CD8-positive, alpha-beta memory T cell (primary cell): ENCODE measurements around the gene HBZ. TPM values are rescaled to one million over a fixed set of nuclear protein-coding genes. Genes with fewer than 3 reads are reported as not detected.
"Not testable (repeated sequence)": the region's sequence is repeated elsewhere in the genome, so short reads cannot be mapped to it uniquely, and the experiment has no call there.

Experiments
- CTCF ChIA-PET: fragments of 350-600 bp; sonication (Branson Sonifier 250); formaldehyde crosslinking; loops from one replicate; lab custom pipeline; 2021; ENCODE audit warnings: antibody characterized with exemption; lab: Charles Lee
- POLR2A ChIA-PET: fragments of 350-600 bp; sonication (Branson Sonifier 250); formaldehyde crosslinking; loops from one replicate; lab custom pipeline; 2021; ENCODE audit warnings: antibody characterized with exemption; lab: Charles Lee
- DNase-seq, 5 donors: peaks; one replicate each; pipeline versions ENCODE4 v3.0.0 to v3.0.0-alpha.2; 2020 to 2022; ENCODE audit warnings: mixed read lengths in 1 of 5
- H3K27ac ChIP-seq: one replicate; pipeline ENCODE4 v1.7.0; 2013; ENCODE audit warnings: low read depth, mild to moderate bottlenecking, low read length, moderate library complexity
- H3K27me3 ChIP-seq: 2 replicates; pipeline ENCODE4 v1.7.0; 2013; ENCODE audit warnings: low read length, mild to moderate bottlenecking; ENCODE audit not compliant: insufficient read depth, poor library complexity, severe bottlenecking
- H3K36me3 ChIP-seq: 2 replicates; pipeline ENCODE4 v1.7.0; 2013; ENCODE audit warnings: mild to moderate bottlenecking, low read length, moderate library complexity; ENCODE audit not compliant: insufficient read depth
- H3K4me1 ChIP-seq: 2 replicates; pipeline ENCODE4 v1.7.0; 2013; ENCODE audit warnings: mild to moderate bottlenecking, low read length, moderate library complexity; ENCODE audit not compliant: insufficient read depth
- H3K4me3 ChIP-seq: 2 replicates; pipeline ENCODE4 v1.7.0; 2013; ENCODE audit warnings: mild to moderate bottlenecking, low read length
- H3K9me3 ChIP-seq: 2 replicates; pipeline ENCODE4 v1.7.0; 2013; ENCODE audit warnings: mild to moderate bottlenecking, low read length
- H3K27ac Mint-ChIP-seq, 8 donors: one replicate each; pipeline ENCODE4 v1.8.0; 2020 to 2021; ENCODE audit warnings: mixed read lengths in 8 of 8, mild to moderate bottlenecking in 6 of 8, inconsistent platforms in 3 of 8, moderate library complexity in 3 of 8
- H3K27me3 Mint-ChIP-seq, 2 donors: one replicate each; pipeline ENCODE4 v1.8.0; 2020 to 2021; ENCODE audit warnings: mixed read lengths in 2 of 2, mild to moderate bottlenecking in 1 of 2, moderate library complexity in 1 of 2
- H3K36me3 Mint-ChIP-seq, 3 donors: one replicate each; pipeline ENCODE4 v1.8.0; 2020 to 2021; ENCODE audit warnings: mixed read lengths in 3 of 3, inconsistent platforms in 1 of 3, mild to moderate bottlenecking in 1 of 3
- H3K4me1 Mint-ChIP-seq, 3 donors: one replicate each; pipeline ENCODE4 v1.8.0; 2020 to 2021; ENCODE audit warnings: mixed read lengths in 3 of 3, inconsistent platforms in 1 of 3, mild to moderate bottlenecking in 1 of 3
- H3K4me3 Mint-ChIP-seq, 7 donors: one replicate each; pipeline ENCODE4 v1.8.0; 2020 to 2021; ENCODE audit warnings: mixed read lengths in 7 of 7, mild to moderate bottlenecking in 6 of 7, moderate library complexity in 4 of 7, inconsistent platforms in 2 of 7
- H3K9me3 Mint-ChIP-seq, 5 donors: one replicate each; pipeline ENCODE4 v1.8.0; 2020 to 2022; ENCODE audit warnings: mixed read lengths in 5 of 5, mild to moderate bottlenecking in 3 of 5, moderate library complexity in 2 of 5, inconsistent platforms in 1 of 5
- polyA plus RNA-seq: library from polyadenylated mRNA; unstranded; fragments of 300-500 nt; fragmentation: Illumina TruSeq; gene quantifications from one replicate; pipeline ENCODE4 v1.2.3, GENCODE V29; 2021
- total RNA-seq, 2 experiments: library from RNA; stranded (reverse); gene quantifications; one replicate each; pipeline ENCODE4 v1.2.3, GENCODE V29; 2021

HBZ gene
- total and polyA plus RNA-seq, 3 experiments from 2014 or later: not detected

DNA sequence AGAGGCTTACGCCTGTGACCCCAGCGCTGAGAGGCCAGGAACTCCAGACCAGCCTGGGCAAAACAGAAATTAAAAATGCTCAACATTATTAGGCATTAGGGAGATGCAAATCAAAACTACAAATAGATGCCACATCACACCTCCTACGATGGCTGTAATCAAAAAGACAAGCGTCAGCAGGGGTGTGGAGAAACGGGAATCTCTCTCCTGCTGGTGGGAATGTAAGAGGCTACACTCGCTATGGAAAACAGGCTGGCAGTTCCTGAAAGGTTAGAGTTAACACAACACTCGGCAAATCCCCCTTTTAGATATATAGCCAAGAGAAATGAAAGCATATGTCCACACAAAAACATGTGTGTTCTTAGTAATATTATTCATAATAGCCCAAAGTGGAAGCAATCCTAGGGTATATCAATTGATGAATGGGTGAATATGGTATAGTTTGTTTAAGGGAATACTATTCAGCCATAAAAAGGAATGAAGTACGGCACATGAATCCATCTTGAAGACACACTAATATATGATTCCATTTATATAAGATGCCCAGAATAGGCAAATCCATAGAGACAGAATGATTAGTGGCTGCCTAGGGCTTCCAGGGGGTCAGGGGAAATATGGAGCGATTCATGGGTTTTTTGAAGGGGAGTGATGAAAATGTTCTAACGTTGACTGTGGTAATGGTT, 12.1 kb upstream of the HBZ start:
- H3K27me3 Mint-ChIP-seq: peaks cover under 1 to 12% of the 10 kb centered on the region in 2 donors
- Histone ChIP-seq H3K4me3 (no peak overlapping the region), H3K27me3 (no peaks in the 10 kb centered on the region), H3K36me3 (no peaks in the 10 kb centered on the region), H3K4me1 (peaks cover 8% of the 10 kb centered on the region), H3K27ac (no peak overlapping the region), H3K9me3 (no peaks in the 10 kb centered on the region)
- peaks cover 0 to 7% (median 2%) of the 10 kb centered on the region in 3 donors for H3K36me3 Mint-ChIP-seq
- ChIA-PET CTCF (no interaction called here), POLR2A (interaction anchor here (0.6 kb wide), 1 partner anchor 40 kb away, joined by 3 read pairs; no protein-coding TSS in a partner anchor)
- H3K9me3 Mint-ChIP-seq: no peaks in the 10 kb centered on the region
- peak overlapping the region in 6 of 7 donors; percentile 5 to 74 (median 54) for H3K4me3 Mint-ChIP-seq
- H3K4me1 Mint-ChIP-seq: peaks cover 12 to 21% (median 18%) of the 10 kb centered on the region in 3 donors
- DNase-seq: no peak
- H3K27ac Mint-ChIP-seq: peak overlapping the region in 4 of 8 donors; percentile 25 to 71 (median 46)

DNA sequence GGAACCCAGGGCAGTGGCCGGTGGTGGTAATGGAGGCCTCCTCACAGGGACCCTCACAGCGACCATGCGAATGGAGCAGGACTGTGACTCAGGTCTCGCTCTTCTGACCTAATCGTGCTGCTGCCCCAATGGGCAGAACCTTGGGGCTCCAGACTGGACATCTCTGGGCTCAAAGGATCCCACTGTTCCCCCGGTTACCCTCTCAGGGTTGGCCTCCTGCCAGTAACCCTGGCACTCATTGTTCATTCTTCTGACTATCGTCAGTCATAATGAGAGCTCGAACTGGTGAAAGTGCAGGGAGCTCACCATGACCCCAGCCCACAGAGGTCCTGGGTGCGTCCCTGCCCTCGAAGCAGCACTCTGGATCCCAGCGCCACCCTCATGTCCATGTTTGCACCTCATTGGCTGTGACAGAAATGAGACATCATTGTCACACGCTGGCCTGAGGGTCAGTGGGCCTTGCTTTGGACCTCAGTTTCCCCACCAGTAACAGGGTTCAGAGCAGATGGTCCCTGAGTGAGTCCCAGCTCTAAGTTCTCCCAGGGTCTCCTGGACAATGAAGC, 10.0 kb upstream of the HBZ start:
- H3K27ac Mint-ChIP-seq: no peak overlapping the region
- CTCF ChIA-PET: no interaction called here

DNA sequence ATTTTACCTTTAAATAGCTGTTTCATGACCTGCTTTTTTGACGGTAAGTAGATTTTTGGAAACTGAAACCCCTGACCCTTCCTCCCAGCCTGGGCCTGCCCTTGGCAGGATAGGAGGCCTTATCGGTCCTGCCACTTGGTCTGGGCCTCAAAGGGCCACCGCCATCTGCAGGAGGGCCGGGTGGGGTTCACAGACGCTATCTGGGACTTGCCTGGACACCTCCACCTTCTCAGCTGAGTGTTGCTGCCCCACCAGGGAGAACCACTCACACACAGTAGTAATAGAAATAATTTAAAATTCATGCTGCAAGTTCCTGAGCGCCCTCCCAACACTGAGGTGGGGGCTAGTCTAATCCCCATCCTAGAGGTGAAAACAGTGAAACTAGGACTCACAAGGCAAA, 9.4 kb upstream of the HBZ start:
- Histone ChIP-seq H3K27ac (peak overlapping the region; percentile 70), H3K9me3 (no peaks in the 10 kb centered on the region), H3K36me3 (no peaks in the 10 kb centered on the region), H3K4me1 (no peaks in the 10 kb centered on the region), H3K27me3 (no peaks in the 10 kb centered on the region), H3K4me3 (no peak overlapping the region)
- peaks cover 2 to 5% (median 4%) of the 10 kb centered on the region in 3 donors for H3K4me1 Mint-ChIP-seq
- no peak overlapping the region for H3K27ac Mint-ChIP-seq
- H3K27me3 Mint-ChIP-seq: peaks cover 2 to 21% of the 10 kb centered on the region in 2 donors
- no peaks in the 10 kb centered on the region for H3K9me3 Mint-ChIP-seq
- peaks cover 0 to 4% (median 0%) of the 10 kb centered on the region in 3 donors for H3K36me3 Mint-ChIP-seq
- DNase-seq: no peak
- CTCF ChIA-PET: no interaction called here
- H3K4me3 Mint-ChIP-seq: no peak overlapping the region
- POLR2A ChIA-PET: no interaction called here

More for the DNA sequence above, 10.0 kb upstream of the HBZ start:
- H3K4me3 ChIP-seq: no peak overlapping the region
- peaks cover 4 to 9% (median 8%) of the 10 kb centered on the region in 3 donors for H3K4me1 Mint-ChIP-seq
- no peaks in the 10 kb centered on the region for H3K9me3 ChIP-seq
- H3K27me3 ChIP-seq: no peaks in the 10 kb centered on the region
- H3K9me3 Mint-ChIP-seq: no peaks in the 10 kb centered on the region
- no peaks in the 10 kb centered on the region for H3K36me3 ChIP-seq
- POLR2A ChIA-PET: no interaction called here
- H3K36me3 Mint-ChIP-seq: peaks cover 0 to 5% (median 0%) of the 10 kb centered on the region in 3 donors
- no peak for DNase-seq
- H3K4me1 ChIP-seq: peaks cover 3% of the 10 kb centered on the region
- H3K4me3 Mint-ChIP-seq: no peak overlapping the region
- H3K27me3 Mint-ChIP-seq: peaks cover 2 to 21% of the 10 kb centered on the region in 2 donors
- peak overlapping the region; percentile 70 for H3K27ac ChIP-seq

DNA sequence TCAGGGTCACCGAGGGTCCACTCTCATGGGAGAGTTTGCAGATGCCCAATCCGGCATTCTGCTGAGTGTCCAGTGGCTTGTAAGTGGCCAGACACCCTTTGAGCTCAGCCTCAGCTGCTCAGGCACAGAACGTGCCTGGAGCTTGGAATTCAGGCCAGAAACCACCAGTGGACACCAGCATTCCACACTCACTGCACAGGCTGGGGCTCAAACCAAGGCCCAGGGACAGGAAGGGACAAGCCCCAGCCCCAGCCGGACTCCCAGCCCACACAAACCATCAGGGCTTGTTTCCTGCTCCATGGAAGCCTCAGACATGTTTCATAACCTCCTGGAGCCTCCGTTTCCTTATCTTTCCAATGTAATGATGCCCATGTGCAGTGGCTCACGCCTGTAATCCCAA, 9.0 kb upstream of the HBZ start:
- CTCF ChIA-PET: interaction anchor here (1.4 kb wide), 1 partner anchor 25 kb away, joined by 3 read pairs; no protein-coding TSS in a partner anchor
- DNase-seq: no peak
- Histone ChIP-seq H3K27ac (peak overlapping the region; percentile 70), H3K4me1 (no peaks in the 10 kb centered on the region), H3K4me3 (no peak overlapping the region), H3K36me3 (no peaks in the 10 kb centered on the region), H3K9me3 (no peaks in the 10 kb centered on the region), H3K27me3 (no peaks in the 10 kb centered on the region)
- POLR2A ChIA-PET: no interaction called here
- Mint-ChIP-seq H3K4me3 (no peak overlapping the region), H3K36me3 (peaks cover 0 to 3% (median 0%) of the 10 kb centered on the region in 3 donors), H3K27me3 (peaks cover 2 to 21% of the 10 kb centered on the region in 2 donors), H3K9me3 (no peaks in the 10 kb centered on the region), H3K4me1 (peaks cover 2 to 5% (median 4%) of the 10 kb centered on the region in 3 donors), H3K27ac (no peak overlapping the region)

DNA sequence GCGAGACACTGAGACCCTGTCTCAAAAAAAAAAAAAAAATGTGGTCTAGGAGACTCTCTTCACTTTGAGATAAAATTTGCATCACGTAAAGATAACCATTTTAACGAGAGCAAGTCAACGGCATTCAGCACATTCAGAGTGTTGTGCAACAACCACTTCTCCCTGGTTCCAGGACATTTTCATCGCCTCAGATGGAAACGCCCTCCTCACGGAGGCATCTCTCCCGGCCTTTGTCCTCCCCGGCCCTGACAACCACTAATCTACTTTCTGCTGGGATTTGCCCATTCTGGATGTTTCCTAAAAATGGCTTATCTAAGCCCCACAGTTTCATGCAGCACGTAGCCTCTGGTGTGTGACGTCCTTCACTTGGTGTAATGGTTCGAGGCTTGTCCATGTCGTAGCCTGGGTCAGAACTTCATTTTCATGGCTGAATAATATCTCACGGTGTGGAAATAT, 7.6 kb upstream of the HBZ start:
- Mint-ChIP-seq H3K4me3 (peak overlapping the region in 2 of 7 donors; percentile 25 to 32), H3K4me1 (no peaks in the 10 kb centered on the region), H3K36me3 (no peaks in the 10 kb centered on the region), H3K9me3 (no peaks in the 10 kb centered on the region), H3K27me3 (peaks cover 5 to 21% of the 10 kb centered on the region in 2 donors), H3K27ac (no peak overlapping the region)
- no peak for DNase-seq
- H3K27me3 ChIP-seq: no peaks in the 10 kb centered on the region
- no peaks in the 10 kb centered on the region for H3K36me3 ChIP-seq
- ChIA-PET POLR2A (no interaction called here), CTCF (interaction anchor here (1.4 kb wide), 1 partner anchor 27 kb away, joined by 3 read pairs; no protein-coding TSS in a partner anchor)
- no peaks in the 10 kb centered on the region for H3K9me3 ChIP-seq
- H3K4me3 ChIP-seq: no peak overlapping the region
- H3K27ac ChIP-seq: no peak overlapping the region
- no peaks in the 10 kb centered on the region for H3K4me1 ChIP-seq

DNA sequence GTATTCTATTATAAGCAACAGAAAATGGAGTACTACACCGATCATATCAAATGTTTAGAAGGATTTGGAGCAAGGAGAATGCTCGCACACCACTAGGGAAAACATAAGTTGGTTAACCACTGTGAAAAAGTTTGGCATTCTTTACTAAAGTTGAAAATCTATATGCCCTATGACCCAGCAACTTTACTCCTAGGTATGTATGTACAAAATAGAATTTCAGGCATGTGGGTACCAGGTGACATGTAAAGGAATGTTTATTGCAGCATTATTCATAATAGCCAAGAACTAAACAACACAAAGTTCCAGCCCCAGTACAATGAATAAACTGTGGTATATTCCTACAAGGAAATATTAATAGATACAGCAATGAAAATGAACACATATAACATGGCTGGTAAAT, 5.8 kb upstream of the HBZ start:
- Histone ChIP-seq H3K4me1 (no peaks in the 10 kb centered on the region), H3K9me3 (no peaks in the 10 kb centered on the region), H3K4me3 (no peak overlapping the region), H3K27me3 (no peaks in the 10 kb centered on the region), H3K27ac (no peak overlapping the region), H3K36me3 (no peaks in the 10 kb centered on the region)
- H3K4me1 Mint-ChIP-seq: no peaks in the 10 kb centered on the region
- H3K4me3 Mint-ChIP-seq: no peak overlapping the region
- no peaks in the 10 kb centered on the region for H3K36me3 Mint-ChIP-seq
- CTCF ChIA-PET: no interaction called here
- DNase-seq: no peak
- H3K9me3 Mint-ChIP-seq: no peaks in the 10 kb centered on the region
- H3K27ac Mint-ChIP-seq: no peak overlapping the region
- POLR2A ChIA-PET: no interaction called here
- H3K27me3 Mint-ChIP-seq: peaks cover 11 to 26% of the 10 kb centered on the region in 2 donors

DNA sequence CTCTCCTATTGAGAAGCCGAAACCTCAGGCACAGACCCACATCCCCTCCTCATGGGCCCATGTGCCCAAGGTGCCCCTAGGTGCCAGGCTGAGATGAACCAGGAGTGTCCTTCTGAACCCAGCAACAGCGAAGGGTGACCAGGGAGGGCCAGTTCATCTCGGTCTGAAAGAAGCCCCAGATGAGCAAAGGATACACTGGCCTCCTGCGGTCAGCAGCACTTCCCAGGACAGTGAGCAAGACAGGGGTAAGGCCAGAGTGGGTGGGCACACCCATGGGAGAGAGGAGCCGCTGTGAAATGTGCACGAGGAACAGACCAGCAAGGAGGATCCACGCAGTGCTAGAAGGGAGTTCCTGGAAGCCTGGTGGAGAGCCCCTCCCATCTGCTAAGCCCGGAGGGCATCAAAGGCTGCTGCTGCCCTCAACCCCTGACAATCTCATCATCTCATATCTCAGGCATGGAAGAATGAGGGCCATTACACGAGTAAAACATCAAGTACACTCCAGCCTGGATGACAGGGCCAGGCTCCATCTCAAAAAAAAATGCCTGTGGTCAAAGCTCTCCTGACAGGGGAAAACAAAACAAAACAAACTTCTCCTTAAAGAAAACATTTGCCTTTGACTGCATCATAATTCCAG, 3.3 kb upstream of the HBZ start:
- Histone ChIP-seq H3K36me3 (no peaks in the 10 kb centered on the region), H3K9me3 (no peaks in the 10 kb centered on the region), H3K27ac (no peak overlapping the region), H3K4me3 (no peak overlapping the region), H3K27me3 (no peaks in the 10 kb centered on the region), H3K4me1 (no peaks in the 10 kb centered on the region)
- Mint-ChIP-seq H3K36me3 (no peaks in the 10 kb centered on the region), H3K9me3 (no peaks in the 10 kb centered on the region), H3K27ac (peak overlapping the region in 1 of 8 donors; percentile 68), H3K4me1 (peaks cover 0 to under 1% (median 0%) of the 10 kb centered on the region in 3 donors), H3K4me3 (no peak overlapping the region), H3K27me3 (peaks cover 14 to 27% of the 10 kb centered on the region in 2 donors)
- POLR2A ChIA-PET: no interaction called here
- CTCF ChIA-PET: no interaction called here
- DNase-seq: no peak

DNA sequence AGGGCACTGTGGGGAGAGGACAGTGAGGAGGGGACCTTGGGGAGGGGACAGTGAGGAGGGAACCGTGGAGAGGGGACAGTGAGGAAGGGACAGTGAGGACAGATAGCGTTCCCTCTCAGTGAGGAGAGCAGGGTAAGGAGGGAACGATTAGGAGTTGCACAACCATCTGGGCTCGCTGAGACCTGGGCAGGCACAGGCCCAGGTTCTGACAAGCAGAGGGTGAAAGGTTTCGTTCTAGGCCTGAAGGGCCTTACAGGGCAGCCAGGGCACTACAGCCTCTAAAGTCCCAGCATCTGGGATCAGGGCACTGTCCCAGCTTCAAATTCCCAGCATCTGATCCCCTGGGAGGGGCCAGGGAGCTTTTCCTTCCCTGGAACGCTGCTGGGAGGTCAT, 681 bp downstream of the HBZ start:
- H3K9me3 ChIP-seq, H3K36me3 ChIP-seq, H3K4me3 ChIP-seq, DNase-seq, H3K4me1 ChIP-seq, H3K36me3 Mint-ChIP-seq, CTCF ChIA-PET, POLR2A ChIA-PET, H3K27ac ChIP-seq, H3K9me3 Mint-ChIP-seq, H3K27me3 ChIP-seq: not testable (repeated sequence)
- Mint-ChIP-seq H3K27me3 (peaks cover 26 to 30% of the 10 kb centered on the region in 2 donors), H3K4me3 (peak overlapping the region in 2 of 7 donors; percentile 48 to 76), H3K4me1 (peaks cover 5 to 10% (median 7%) of the 10 kb centered on the region in 3 donors), H3K27ac (peak overlapping the region in 1 of 8 donors; percentile 43)
